Cerebellar cortex (tissue), 1 donor: ENCODE data around the gene PHF21A.

Source experiments
- DNase-seq: peaks from one replicate; pipeline ENCODE4 v3.0.0-alpha.2; 2015; ENCODE audit warnings: low spot score

Gene PHF21A

DNA sequence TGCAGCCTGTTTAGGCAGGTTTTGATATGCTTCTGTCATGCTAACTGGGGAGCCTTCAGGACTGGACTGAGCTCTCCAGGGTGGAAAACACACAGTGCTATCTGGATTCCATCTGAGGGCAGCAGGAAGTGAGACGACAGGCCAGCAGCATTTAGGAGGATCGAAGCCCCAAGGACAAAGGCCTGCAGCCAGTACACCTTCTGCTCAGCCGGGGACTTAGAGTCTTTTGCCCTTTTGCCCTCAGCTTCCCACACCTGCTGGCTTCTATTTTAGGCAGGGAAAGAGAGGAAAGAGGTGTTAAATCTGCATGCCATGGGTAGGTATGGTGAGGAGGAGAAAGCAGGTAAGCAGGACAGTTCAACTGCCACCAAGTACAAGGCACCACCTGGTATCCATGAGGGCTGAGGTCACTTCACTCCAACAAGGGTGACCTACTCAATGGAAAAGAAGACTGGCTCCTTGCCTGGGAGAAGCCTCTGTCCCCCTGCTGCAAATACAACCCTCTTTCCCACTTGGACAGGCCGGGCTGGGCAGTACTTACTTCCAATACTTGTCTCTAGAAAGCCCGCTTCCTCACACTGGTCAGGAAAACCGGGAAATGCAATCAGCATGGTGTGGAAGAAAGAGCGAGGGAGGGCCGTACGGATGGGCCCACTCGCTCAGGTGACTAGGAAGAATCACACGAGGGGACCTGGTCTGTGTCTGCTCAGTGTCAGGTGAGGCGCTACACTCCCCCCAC lies 186.5 kb downstream of the PHF21A start:
- no peak for DNase-seq

DNA sequence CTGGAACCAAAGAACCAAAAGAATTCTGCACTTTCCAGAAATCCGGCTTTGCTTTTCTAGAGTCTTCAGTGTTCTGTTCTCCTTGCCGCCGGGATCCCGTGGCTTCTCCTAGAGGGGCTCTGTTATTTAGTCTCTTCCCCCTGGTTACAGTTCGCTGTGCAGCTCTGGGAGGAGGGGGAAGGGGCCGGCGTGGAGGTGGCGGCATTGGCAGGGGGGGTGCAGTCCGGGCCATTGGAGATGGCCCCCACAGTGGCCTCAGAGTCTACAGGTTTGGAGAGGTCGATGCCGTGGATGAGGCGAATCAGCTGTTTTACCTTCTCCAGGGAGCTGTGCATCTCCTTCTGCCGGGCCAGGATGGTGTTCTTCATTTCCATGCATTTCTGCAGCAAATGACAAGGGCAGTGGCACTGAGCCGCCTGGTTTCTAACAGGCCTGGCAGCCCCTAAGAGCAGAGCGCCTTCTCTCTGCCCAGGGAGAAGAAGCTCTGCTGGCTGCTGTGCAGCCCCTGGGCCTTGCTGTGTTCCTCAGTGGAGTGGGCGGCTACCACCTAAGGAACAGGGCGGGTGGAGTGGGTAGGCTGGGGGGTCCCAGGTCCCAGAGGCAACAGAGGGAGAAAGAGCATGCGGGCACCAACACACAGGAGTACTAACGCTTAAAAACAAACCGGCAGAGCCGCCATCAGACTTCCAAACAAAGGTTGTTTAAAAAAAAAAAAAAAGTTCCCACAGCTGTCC lies 187.2 kb downstream of the PHF21A start:
- no peak for DNase-seq

DNA sequence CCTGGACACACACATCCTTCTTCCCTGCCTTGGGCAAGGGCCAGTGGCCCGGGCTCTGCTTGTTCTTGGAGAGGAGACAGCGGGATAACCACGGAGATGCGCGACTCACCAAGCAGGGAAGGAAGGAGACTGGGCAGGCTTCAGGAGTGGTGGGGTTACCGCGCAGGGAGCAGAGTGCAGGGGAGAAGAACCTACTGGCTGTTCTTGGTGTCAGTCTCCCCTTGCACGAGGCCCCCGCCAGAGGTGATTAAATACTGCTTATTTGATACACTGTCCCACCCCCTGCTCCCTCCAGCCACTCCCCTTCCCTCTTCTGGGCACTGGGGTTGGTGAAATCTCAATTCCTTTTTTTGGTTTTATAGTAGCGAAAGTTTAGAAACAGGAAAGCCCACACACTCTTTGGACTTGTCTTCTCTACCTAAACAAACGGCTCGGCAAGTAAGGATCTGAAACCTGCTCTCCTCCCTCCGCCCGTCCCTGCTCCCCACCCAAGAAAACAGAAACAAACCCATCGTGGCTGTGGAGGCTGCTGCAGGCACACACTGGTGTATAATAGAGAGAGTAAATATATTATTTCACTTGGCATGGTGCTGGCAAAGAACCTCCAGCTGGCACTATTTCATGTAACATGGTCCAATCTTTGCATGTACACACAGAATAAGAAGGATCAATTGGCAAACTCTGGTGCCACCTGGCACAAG lies 188.0 kb downstream of the PHF21A start:
- no peak for DNase-seq

DNA sequence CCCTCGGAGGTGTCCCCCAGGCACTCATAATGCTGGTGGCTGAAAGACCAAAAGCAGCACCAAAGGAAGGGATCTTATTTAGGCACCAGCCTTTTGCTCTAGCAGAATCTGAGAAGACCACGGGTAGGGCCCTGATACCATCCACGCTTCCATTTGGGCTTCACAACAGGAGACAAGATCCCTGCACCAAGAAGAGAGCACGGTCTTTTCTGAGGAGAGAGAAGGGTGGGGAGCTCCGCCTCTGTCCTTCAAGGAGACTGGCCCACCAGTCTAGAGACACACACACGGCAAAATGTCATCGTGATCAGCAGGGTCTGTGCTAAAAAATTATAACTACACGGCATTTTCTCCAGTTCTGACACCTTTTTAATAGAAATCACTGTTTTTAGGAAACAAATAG lies 189.0 kb downstream of the PHF21A start:
- no peak for DNase-seq

DNA sequence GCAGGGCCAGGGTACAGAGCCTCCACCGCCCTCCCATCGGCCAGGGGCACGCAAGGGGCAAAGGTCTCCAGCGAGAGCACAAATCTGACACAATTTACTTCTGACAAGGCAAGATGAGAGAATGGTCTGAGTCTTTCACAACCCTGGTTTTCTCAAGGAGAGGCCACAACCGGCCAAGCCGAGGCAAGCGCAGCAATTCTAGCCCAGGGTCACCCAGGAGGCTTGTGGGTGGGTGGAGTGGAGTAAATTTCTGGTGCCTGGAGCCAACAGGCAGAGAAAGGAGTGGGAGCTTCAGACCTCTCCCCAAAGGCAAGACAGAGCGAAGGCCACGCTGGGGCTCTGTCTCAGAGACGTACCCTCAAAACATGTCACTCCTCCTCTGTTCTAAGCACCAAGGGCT lies 189.5 kb downstream of the PHF21A start:
- DNase-seq: no peak

DNA sequence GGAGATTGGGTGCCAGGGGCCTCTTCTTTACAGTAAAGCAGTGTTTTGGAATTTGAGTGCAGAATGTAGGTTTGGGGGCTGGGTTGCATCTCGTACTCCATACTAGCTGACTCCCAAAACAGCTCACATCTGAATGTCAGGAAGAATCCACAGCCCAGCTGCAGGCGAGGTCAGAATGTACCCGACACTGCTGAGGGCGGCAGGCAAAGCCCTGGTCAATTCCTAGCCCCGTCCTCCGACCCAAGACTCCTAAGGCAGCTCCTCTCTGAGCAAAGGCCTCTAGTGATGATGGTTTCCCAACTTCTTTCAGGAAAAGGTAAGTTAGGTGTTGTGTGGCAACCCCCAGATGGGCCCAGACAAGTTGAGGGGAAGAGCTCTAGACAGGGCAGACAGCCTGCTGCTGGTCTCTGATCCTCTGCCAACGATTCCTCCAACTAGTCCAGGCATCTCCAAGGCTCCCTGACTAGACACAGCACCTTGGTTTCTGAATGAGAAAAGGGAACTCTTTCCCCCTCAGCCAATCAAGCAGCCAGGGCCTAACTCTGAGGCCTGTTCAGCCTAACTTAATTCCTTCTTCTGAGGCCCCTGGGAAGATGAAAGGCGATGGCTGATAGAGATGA lies 190.2 kb downstream of the PHF21A start:
- no peak for DNase-seq

DNA sequence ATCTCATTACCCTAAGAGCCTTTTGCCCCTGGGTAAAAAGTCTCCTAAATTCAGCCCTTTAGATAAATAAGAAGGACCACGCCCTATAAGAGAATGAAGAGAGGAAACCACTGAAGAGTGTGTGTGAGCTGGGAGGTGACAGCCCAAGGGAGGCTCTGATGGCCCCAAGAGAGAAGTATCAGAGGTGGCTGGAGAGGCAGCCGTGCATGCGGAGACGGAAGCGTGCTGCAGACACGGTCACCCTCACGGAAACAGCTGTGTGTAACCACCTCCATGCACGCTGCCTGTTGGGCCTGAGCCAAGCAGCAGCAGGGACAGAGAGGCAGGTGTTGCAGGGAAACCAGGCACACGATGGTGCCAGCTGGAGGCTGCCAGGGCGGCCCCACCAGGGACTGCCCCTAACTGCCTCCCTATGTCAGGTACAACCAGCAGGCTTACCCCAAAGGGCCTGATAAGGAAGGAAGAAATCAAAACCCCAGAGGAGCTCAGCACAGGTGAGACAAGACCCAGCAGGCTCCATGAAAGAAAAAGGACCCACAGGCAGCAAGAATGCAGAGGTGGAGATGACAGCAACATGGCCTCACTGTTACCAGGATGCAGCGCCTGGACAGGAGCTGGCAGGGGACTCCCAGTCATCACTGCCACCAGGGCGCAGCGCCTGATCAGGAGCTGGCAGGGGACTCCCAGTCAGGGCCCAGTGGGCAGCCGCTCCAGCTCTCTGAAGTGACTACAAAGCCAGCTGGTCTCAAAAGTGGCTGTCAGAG lies 191.0 kb downstream of the PHF21A start:
- DNase-seq: no peak

DNA sequence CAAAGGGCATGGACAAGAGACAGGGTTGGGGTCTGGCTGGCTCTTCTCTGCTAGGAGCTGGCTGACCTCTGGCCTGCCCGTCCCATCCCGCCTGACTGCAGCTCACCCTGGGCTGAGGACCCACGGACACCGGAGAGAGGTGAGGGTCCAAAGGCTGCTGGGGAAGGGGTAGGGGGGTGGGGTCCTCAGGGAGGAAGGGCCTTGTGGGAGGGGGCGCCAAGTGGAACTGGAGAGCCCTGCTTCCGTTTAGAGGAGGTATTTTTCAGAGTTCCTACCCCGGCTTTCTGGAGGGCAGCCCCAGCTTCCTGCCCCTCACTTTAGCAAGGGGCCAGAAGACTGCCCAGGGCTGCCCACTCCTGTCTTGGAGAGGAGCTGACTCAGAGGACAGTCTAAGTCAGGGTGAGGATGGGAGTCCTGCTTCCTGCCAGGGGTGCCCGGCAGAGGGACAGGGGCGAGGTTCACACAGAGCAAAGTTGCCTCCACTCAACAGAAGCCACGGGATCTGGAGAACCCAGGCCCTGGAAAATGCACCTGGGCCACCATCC lies 191.7 kb downstream of the PHF21A start:
- no peak for DNase-seq

DNA sequence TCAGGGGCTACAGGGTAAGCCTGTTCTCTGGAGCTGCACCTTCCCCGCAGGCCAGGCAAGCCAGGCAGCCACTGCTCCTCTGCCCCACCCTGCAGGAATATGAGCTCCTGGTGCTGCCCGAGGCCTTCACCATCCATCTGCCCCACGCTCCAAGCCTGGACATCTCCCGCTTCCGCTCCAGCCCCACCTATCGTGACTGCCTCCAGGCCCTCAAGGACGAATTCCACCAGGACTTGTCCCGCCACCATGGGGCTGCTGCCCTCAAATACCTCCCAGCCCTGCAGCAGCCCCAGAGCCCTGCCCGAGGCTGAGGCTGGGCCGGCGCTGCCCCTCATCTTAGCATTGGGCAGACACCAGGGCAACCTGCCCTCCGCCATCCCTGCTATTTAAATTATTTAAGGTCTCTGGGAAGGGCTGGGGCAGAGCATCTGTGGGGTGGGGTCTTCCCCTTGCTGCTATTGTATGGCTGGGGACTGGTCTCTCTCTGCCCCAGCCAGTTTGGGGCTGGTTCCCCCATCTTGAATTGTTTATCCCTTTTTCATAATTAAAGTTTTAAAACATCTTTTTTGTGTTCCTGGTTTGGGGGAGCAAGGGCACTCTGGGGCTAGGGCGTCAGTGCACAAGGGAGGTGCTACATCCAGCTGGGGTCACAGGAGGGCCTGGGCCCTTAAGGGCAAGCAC lies 192.6 kb downstream of the PHF21A start:
- no peak for DNase-seq

DNA sequence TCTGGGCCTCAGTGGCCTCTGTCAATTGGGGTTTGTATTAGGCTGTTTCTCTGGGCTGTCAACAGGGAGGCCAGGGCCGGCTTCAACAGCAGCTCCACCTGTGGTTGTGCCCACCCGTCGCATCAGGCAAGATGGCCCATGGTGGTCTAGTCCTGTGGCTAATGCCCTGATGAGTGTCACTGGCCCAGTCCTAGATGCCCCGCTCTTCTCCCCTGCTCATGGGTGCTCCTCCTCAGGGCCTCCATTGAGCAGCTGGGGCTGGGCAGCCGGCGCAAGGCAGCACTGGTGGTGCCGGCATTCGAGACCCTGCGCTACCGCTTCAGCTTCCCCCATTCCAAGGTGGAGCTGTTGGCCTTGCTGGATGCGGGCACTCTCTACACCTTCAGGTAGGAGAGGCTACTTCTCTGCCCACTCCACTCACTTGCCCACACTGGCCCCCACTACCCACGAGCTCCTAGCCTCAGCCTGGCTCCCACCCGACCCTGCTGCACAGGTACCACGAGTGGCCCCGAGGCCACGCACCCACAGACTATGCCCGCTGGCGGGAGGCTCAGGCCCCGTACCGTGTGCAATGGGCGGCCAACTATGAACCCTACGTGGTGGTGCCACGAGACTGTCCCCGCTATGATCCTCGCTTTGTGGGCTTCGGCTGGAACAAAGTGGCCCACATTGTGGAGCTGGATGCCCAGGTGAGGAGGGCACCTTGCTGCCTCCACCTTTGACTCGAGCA lies 193.4 kb downstream of the PHF21A start:
- no peak for DNase-seq

DNA sequence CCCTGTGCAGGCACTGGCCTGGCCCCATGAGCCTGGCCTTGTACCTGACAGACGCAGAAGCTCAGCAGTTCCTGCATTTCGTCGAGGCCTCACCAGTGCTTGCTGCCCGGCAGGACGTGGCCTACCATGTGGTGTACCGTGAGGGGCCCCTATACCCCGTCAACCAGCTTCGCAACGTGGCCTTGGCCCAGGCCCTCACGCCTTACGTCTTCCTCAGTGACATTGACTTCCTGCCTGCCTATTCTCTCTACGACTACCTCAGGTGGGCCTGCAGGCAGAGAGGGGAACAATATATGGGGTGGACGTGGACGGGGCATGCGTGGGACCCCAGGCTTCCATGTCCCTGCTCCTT lies 193.9 kb downstream of the PHF21A start:
- DNase-seq: no peak

DNA sequence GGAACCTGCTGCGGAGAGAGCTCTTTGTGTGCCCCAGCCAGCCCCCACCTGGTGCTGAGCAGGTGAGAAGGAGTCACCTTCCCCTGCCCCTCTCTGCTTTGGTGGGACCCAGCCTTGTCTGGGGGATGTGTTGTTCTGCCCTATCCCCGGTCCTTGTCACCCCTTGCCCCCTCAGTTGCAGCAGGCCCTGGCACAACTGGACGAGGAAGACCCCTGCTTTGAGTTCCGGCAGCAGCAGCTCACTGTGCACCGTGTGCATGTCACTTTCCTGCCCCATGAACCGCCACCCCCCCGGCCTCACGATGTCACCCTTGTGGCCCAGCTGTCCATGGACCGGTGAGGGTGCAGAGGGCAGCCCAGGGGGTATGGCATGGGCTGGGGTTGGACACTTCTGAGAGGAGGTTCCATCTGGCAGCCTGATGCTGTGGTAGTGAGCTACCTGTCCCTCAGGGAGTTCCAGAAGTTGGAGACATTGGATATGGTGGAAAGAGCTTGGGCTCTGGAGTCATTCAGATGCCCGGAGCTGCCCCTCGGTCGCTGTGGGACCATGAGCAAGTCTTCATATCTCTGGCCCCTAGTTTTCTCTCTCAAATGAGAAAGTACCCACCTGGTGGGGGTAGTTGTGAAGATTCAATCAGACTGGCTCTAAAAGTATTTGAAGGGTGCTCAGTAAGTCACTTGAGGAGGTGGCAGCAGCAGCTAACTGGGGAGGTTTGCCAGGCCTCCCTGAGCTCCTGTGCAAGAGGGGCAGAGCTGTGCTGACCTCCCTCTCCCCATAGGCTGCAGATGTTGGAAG lies 194.5 kb downstream of the PHF21A start:
- DNase-seq: no peak

DNA sequence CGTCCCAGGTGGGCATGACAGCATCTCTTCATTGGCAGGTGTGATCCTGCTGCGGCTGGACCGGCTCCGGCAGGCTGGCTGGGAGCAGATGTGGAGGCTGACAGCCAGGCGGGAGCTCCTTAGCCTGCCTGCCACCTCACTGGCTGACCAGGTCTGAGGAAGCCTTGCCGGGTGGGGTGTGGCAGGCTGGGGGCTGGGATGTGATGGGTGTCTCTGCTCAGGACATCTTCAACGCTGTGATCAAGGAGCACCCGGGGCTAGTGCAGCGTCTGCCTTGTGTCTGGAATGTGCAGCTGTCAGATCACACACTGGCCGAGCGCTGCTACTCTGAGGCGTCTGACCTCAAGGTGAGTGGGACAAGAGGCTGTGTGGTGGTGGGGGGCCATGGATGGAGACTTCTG lies 195.3 kb downstream of the PHF21A start:
- DNase-seq: no peak

DNA sequence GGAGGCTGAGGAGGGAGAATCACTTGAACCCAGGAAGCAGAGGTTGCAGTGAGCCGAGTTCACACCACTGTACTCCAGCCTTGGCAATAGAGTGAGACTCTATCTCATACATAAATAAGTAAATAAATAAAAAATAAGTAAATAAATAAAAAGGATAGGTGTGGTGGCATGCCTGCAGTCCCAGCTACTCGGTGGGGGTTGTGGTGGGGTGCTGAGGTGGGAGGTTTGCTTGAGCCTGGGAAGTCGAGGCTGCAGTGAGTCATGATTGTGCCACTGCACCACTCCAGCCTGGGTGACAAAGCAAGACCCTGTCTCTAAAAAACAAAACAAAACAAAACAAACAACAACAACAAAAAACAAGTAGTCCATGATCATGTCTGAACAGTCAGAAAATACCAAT lies 195.7 kb downstream of the PHF21A start:
- DNase-seq: no peak

DNA sequence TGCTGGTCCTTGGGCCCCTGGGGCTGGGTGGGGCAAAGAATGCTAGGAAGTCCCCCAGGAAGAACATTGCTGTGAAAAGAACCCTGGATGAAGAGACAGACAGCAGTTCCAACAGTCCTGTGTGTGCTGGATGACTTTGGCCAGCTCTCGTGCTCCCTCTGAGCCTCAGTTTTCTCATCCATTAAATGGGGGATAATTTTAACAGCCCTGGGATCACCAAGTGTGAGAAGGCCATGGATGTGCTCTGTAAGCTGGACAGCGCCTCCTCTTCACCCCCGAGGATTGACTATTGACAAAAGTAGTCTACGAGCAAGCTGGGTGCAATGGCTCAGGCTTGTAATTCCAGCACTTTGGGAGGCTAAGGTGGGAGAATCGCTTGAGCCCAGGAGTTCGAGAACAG lies 196.3 kb downstream of the PHF21A start:
- no peak for DNase-seq

DNA sequence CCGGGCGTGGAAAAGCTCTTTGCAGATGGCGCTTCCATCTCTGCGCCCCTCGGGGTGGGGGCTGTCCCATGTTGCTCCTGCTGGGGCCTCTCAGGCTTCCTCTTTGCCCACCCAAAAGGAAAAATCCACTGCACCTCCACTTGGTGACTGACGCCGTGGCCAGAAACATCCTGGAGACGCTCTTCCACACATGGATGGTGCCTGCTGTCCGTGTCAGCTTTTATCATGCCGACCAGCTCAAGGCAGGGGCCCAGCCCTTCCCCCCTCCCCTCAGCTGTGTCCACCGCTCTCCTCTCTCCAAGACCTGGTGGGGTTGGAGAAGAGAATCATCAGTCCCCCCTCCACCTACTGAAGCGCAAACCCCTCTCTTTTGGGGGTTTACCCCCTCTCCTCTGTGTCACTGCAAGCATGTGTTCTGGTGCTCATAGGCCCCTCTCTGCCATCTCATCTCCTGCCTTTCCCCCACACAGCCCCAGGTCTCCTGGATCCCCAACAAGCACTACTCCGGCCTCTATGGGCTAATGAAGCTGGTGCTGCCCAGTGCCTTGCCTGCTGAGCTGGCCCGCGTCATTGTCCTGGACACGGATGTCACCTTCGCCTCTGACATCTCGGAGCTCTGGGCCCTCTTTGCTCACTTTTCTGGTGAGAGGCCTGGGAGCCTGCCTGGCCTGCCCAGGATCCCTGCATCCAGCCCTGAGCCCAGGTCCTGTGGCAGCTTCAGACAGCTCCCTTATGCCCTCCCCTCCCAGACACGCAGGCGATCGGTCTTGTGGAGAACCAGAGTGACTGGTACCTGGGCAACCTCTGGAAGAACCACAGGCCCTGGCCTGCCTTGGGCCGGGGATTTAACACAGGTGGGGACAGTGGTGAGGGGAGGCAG lies 197.0 kb downstream of the PHF21A start:
- DNase-seq: no peak

DNA sequence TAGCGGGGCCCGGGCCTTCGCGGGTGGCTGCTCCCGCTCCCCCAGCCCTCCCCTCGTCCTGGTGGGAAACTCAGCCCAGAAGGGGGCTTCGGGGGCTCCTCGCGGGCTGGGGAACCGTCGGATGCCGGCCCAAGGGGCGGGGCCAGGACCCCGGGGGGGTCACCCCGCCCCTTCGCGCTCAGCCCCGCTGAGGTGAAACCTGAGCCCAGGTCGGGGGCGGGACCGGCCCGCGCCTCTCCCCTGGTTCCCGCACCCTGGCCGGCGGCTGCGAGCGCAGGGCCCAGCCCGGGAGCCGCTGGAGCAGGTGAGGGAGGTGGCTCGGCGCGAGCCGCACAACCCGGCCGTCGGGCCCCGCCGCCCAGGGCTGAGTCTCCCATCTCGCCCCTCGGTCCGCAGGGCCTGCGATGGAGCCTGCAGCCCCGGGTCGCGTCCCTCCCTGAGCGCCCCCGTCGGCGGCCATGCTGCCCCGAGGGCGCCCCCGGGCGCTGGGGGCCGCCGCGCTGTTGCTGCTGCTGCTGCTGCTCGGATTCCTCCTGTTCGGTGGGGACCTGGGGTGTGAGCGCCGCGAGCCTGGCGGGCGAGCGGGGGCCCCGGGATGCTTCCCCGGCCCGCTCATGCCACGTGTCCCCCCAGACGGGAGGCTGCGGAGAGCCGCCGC lies 198.7 kb downstream of the PHF21A start, which contains the start of gene LARGE2:
Gene LARGE2 (plus strand): TSS at position 232 of the 658 bp plus-strand sequence. CDS start 227 bp downstream, at position 459.
- no peak for DNase-seq
